HG03039 (cell line): ENCODE measurements around the gene MUC20.
"Not testable (repeated sequence)": the region's sequence is repeated elsewhere in the genome, so short reads cannot be mapped to it uniquely, and the experiment has no call there.

Source experiments
- ATAC-seq: cut with Tn5 transposase; IDR thresholded peaks from one replicate; pipeline ENCODE4 v1.9.1; 2021; ENCODE audit warnings: mild to moderate bottlenecking, moderate library complexity; ENCODE audit not compliant: unreplicated experiment

Gene MUC20

GRCh38 chr3:195728789-195729188 is 8.0 kb downstream of the MUC20 start:
- not testable (repeated sequence) for ATAC-seq

GRCh38 chr3:195729476-195730251 is 8.9 kb downstream of the MUC20 start:
- no peak for ATAC-seq

- no peak for ATAC-seq
Measured at GRCh38 chr3:195731356-195731905, 10.7 kb downstream of the MUC20 start.

- ATAC-seq, result no peak
Measured at GRCh38 chr3:195732940-195733339, 12.2 kb downstream of the MUC20 start.

GRCh38 chr3:195735036-195735695 is 14.4 kb downstream of the MUC20 start:
- ATAC-seq, result no peak

GRCh38 chr3:195736866-195737490 is 16.2 kb downstream of the MUC20 start:
- no peak for ATAC-seq

- ATAC-seq, result not testable (repeated sequence)
Measured at GRCh38 chr3:195737782-195738181, 17.0 kb downstream of the MUC20 start.

- no peak for ATAC-seq
Measured at GRCh38 chr3:195738274-195739044, 17.7 kb downstream of the MUC20 start.

GRCh38 chr3:195739561-195740111 is 18.9 kb downstream of the MUC20 start:
- no peak for ATAC-seq

GRCh38 chr3:195744437-195744836 is 23.7 kb downstream of the MUC20 start:
- ATAC-seq, result no peak

GRCh38 chr3:195746346-195746745 is 25.6 kb downstream of the MUC20 start:
- ATAC-seq, result no peak

- ATAC-seq, result no peak
Measured at GRCh38 chr3:195746751-195747150, 26.0 kb downstream of the MUC20 start.

GRCh38 chr3:195748661-195749060 is 27.9 kb downstream of the MUC20 start:
- no peak for ATAC-seq

GRCh38 chr3:195749101-195749500 is 28.3 kb downstream of the MUC20 start:
- not testable (repeated sequence) for ATAC-seq

GRCh38 chr3:195750797-195751520 is 30.2 kb downstream of the MUC20 start:
- ATAC-seq, result no peak

- no peak for ATAC-seq
Measured at GRCh38 chr3:195751560-195751959, 30.8 kb downstream of the MUC20 start.

GRCh38 chr3:195752066-195752465 is 31.3 kb downstream of the MUC20 start:
- ATAC-seq, result no peak

GRCh38 chr3:195752546-195753331 is 32.0 kb downstream of the MUC20 start:
- ATAC-seq, result no peak

- ATAC-seq, result no peak
Measured at GRCh38 chr3:195753581-195753980, 32.8 kb downstream of the MUC20 start.
